Measurements from ENCODE around the gene LY6G5C.

LY6G5C gene

GRCh38 chr6:31687860-31688693, 7.2 kb upstream of the LY6G5C start:
- Histone ChIP-seq H3K9ac (ENCODE audit: insufficient read length, low read depth) (no peak overlapping the region), H3K4me3 (ENCODE audit: insufficient read length, low read depth) (no peak overlapping the region), H3K27me3 (ENCODE audit: insufficient read depth, insufficient read length) (no peaks in the 10 kb centered on the region), H3K4me1 (ENCODE audit: insufficient read depth, insufficient read length) (peaks cover 16% of the 10 kb centered on the region), H3K36me3 (ENCODE audit: insufficient read depth, insufficient read length, low read length) (peaks cover 78% of the 10 kb centered on the region), H3K9me3 (ENCODE audit: insufficient read depth, low read length) (no peaks in the 10 kb centered on the region)
- TF ChIP-seq ZNF274 (IDR thresholded peaks at IDR 0.05; ENCODE audit: low read depth, low read length) (no peak), SUZ12 (IDR thresholded peaks at IDR 0.05; ENCODE audit: extremely low read depth, insufficient read depth, insufficient read length) (no peak), YY1 (IDR thresholded peaks at IDR 0.05; ENCODE audit: insufficient read depth, insufficient read length) (no peak)
- DNase-seq (ENCODE audit: low read depth, low spot score) = no peak

DNA sequence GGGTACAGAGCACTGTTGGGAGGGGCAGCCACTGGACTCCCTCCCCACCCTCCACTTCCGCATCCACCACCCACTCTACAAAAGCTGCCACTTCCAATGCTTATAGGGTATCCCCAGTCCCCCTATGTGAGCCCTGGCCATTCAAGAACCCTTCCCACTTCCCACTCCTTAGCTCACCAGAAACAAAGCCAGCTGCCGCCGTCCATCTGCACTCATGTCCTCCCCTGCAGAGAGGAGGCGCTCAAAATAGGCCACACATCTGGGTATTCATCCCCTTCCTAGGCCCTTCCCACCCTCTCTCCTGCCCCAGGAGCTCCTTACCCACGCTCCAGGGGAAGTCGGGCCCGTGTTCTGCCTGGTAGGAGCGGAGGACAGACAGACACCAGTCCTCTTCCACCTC, 6.5 kb upstream of the LY6G5C start:
- Histone ChIP-seq H3K9me3 (ENCODE audit: insufficient read depth, low read length) (no peaks in the 10 kb centered on the region), H3K27me3 (ENCODE audit: insufficient read depth, insufficient read length) (no peaks in the 10 kb centered on the region), H3K4me1 (ENCODE audit: insufficient read depth, insufficient read length) (peaks cover 16% of the 10 kb centered on the region), H3K4me3 (ENCODE audit: insufficient read length, low read depth) (no peak overlapping the region), H3K9ac (ENCODE audit: insufficient read length, low read depth) (no peak overlapping the region), H3K36me3 (ENCODE audit: insufficient read depth, insufficient read length, low read length) (peaks cover 74% of the 10 kb centered on the region)
- DNase-seq (ENCODE audit: low read depth, low spot score) = no peak
- TF ChIP-seq SUZ12 (IDR thresholded peaks at IDR 0.05; ENCODE audit: extremely low read depth, insufficient read depth, insufficient read length) (no peak), YY1 (IDR thresholded peaks at IDR 0.05; ENCODE audit: insufficient read depth, insufficient read length) (no peak), ZNF274 (IDR thresholded peaks at IDR 0.05; ENCODE audit: low read depth, low read length) (no peak)

GRCh38 chr6:31686483-31686882, 5.6 kb upstream of the LY6G5C start:
- Histone ChIP-seq H3K4me1 (ENCODE audit: insufficient read depth, insufficient read length) (peaks cover 16% of the 10 kb centered on the region), H3K36me3 (ENCODE audit: insufficient read depth, insufficient read length, low read length) (peaks cover 69% of the 10 kb centered on the region), H3K4me3 (ENCODE audit: insufficient read length, low read depth) (no peak overlapping the region), H3K27me3 (ENCODE audit: insufficient read depth, insufficient read length) (no peaks in the 10 kb centered on the region), H3K9ac (ENCODE audit: insufficient read length, low read depth) (no peak overlapping the region), H3K9me3 (ENCODE audit: insufficient read depth, low read length) (no peaks in the 10 kb centered on the region)
- TF ChIP-seq ZNF274 (IDR thresholded peaks at IDR 0.05; ENCODE audit: low read depth, low read length) (no peak), SUZ12 (IDR thresholded peaks at IDR 0.05; ENCODE audit: extremely low read depth, insufficient read depth, insufficient read length) (no peak), YY1 (IDR thresholded peaks at IDR 0.05; ENCODE audit: insufficient read depth, insufficient read length) (no peak)
- no peak for DNase-seq (ENCODE audit: low read depth, low spot score)

DNA sequence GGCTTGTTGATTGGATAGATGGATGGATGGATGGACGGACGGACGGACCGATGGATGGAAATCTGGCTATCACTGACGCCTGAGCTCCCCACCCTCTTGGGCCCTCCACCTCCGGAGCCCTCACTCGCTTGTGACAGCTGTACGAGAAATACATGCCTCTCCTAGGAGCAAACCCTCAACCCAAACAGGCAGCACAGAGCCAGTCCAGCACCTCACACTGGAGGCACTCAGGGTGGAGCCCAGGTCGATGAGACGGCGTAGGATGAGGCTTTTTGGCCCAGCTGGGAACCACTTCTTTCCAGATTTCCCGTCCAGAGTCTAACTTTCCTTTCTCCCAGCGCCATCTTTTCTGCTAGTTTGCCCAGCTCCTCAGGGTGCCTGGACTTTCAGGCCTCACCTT, 2.7 kb upstream of the LY6G5C start:
- no peaks in the 10 kb centered on the region for H3K27me3 ChIP-seq (ENCODE audit: insufficient read depth, insufficient read length)
- H3K4me1 ChIP-seq (ENCODE audit: insufficient read depth, insufficient read length) = peaks cover 9% of the 10 kb centered on the region
- no peak overlapping the region for H3K9ac ChIP-seq (ENCODE audit: insufficient read length, low read depth)
- H3K9me3 ChIP-seq (ENCODE audit: insufficient read depth, low read length) = no peaks in the 10 kb centered on the region
- peaks cover 48% of the 10 kb centered on the region for H3K36me3 ChIP-seq (ENCODE audit: insufficient read depth, insufficient read length, low read length)
- H3K4me3 ChIP-seq (ENCODE audit: insufficient read length, low read depth) = no peak overlapping the region
- DNase-seq (ENCODE audit: low read depth, low spot score) = no peak
- no peak for TF ChIP-seq ZNF274 (IDR thresholded peaks at IDR 0.05; ENCODE audit: low read depth, low read length)
- no peak for TF ChIP-seq YY1 (IDR thresholded peaks at IDR 0.05; ENCODE audit: insufficient read depth, insufficient read length)
- TF ChIP-seq SUZ12 (IDR thresholded peaks at IDR 0.05; ENCODE audit: extremely low read depth, insufficient read depth, insufficient read length) = no peak

GRCh38 chr6:31681135-31681671, 336 bp upstream of the LY6G5C start:
- Histone ChIP-seq H3K4me3 (ENCODE audit: insufficient read length, low read depth) (peak overlapping the region; percentile 45), H3K4me1 (ENCODE audit: insufficient read depth, insufficient read length) (peaks cover 2% of the 10 kb centered on the region), H3K36me3 (ENCODE audit: insufficient read depth, insufficient read length, low read length) (peaks cover 24% of the 10 kb centered on the region), H3K9me3 (ENCODE audit: insufficient read depth, low read length) (no peaks in the 10 kb centered on the region), H3K27me3 (ENCODE audit: insufficient read depth, insufficient read length) (no peaks in the 10 kb centered on the region), H3K9ac (ENCODE audit: insufficient read length, low read depth) (peak overlapping the region; percentile 76)
- no peak for DNase-seq (ENCODE audit: low read depth, low spot score)
- no peak for TF ChIP-seq YY1 (IDR thresholded peaks at IDR 0.05; ENCODE audit: insufficient read depth, insufficient read length)
- no peak for TF ChIP-seq ZNF274 (IDR thresholded peaks at IDR 0.05; ENCODE audit: low read depth, low read length)
- TF ChIP-seq SUZ12 (IDR thresholded peaks at IDR 0.05; ENCODE audit: extremely low read depth, insufficient read depth, insufficient read length) = no peak

DNA sequence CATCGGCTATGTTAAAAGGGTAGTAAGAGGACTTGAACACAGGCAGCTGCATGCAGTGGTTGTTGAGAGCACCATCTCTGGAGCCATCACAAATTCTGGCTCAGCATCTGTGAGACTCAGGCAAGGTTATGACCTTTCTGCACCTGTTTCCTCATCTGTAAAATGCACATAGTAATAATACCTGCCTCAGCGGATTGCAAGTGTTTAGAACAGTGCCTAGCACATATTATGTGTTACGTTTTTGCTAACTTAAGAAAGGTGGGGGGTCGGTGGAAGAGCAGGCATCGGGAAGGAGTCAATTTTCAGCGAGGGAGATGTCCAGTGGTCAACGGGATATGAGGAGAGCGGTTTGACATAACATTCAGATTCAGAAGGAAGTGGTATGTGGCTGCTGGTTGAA, 2.9 kb downstream of the LY6G5C start:
- H3K9me3 ChIP-seq (ENCODE audit: insufficient read depth, low read length) = no peaks in the 10 kb centered on the region
- H3K4me1 ChIP-seq (ENCODE audit: insufficient read depth, insufficient read length) = no peaks in the 10 kb centered on the region
- no peak overlapping the region for H3K9ac ChIP-seq (ENCODE audit: insufficient read length, low read depth)
- TF ChIP-seq YY1 (IDR thresholded peaks at IDR 0.05; ENCODE audit: insufficient read depth, insufficient read length) = no peak
- no peak for TF ChIP-seq ZNF274 (IDR thresholded peaks at IDR 0.05; ENCODE audit: low read depth, low read length)
- TF ChIP-seq SUZ12 (IDR thresholded peaks at IDR 0.05; ENCODE audit: extremely low read depth, insufficient read depth, insufficient read length) = no peak
- no peak for DNase-seq (ENCODE audit: low read depth, low spot score)
- H3K27me3 ChIP-seq (ENCODE audit: insufficient read depth, insufficient read length) = no peaks in the 10 kb centered on the region
- no peak overlapping the region for H3K4me3 ChIP-seq (ENCODE audit: insufficient read length, low read depth)
- peaks cover 13% of the 10 kb centered on the region for H3K36me3 ChIP-seq (ENCODE audit: insufficient read depth, insufficient read length, low read length)

GRCh38 chr6:31676904-31677303, 4.0 kb downstream of the LY6G5C start:
- DNase-seq (ENCODE audit: low read depth, low spot score) = no peak
- Histone ChIP-seq H3K36me3 (ENCODE audit: insufficient read depth, insufficient read length, low read length) (peaks cover 21% of the 10 kb centered on the region), H3K9me3 (ENCODE audit: insufficient read depth, low read length) (no peaks in the 10 kb centered on the region), H3K4me1 (ENCODE audit: insufficient read depth, insufficient read length) (no peaks in the 10 kb centered on the region), H3K4me3 (ENCODE audit: insufficient read length, low read depth) (no peak overlapping the region), H3K27me3 (ENCODE audit: insufficient read depth, insufficient read length) (no peaks in the 10 kb centered on the region), H3K9ac (ENCODE audit: insufficient read length, low read depth) (no peak overlapping the region)
- TF ChIP-seq YY1 (IDR thresholded peaks at IDR 0.05; ENCODE audit: insufficient read depth, insufficient read length) (no peak), SUZ12 (IDR thresholded peaks at IDR 0.05; ENCODE audit: extremely low read depth, insufficient read depth, insufficient read length) (no peak), ZNF274 (IDR thresholded peaks at IDR 0.05; ENCODE audit: low read depth, low read length) (no peak)

Measured in NT2/D1 (cell line).